H9 (cell line): ENCODE measurements around the gene CLPTM1L. TPM values are rescaled to one million over a fixed set of nuclear protein-coding genes. Genes with fewer than 3 reads are reported as not detected.
"Not testable (repeated sequence)": the region's sequence is repeated elsewhere in the genome, so short reads cannot be mapped to it uniquely, and the experiment has no call there.

Experiments used
- DNase-seq: peaks from one replicate; pipeline ENCODE4 v3.0.0-alpha.2; 2017
- H2AFZ ChIP-seq: one replicate; pipeline ENCODE4 v1.6.1; 2013; ENCODE audit warnings: mild to moderate bottlenecking, low read length, control low read depth, moderate library complexity
- H2AK5ac ChIP-seq: 2 replicates; pipeline ENCODE4 v1.6.1; 2013; ENCODE audit warnings: low read length, control low read depth, mixed read lengths; ENCODE audit not compliant: insufficient read length
- H2BK120ac ChIP-seq: one replicate; pipeline ENCODE4 v1.6.1; 2013; ENCODE audit warnings: low read depth, mild to moderate bottlenecking, low read length, control low read depth, inconsistent platforms; ENCODE audit not compliant: poor library complexity, severe bottlenecking
- H2BK12ac ChIP-seq: 2 replicates; pipeline ENCODE4 v1.6.1; 2013; ENCODE audit warnings: low read length, control low read depth, mixed read lengths, low read depth; ENCODE audit not compliant: insufficient read length
- H2BK15ac ChIP-seq: 2 replicates; pipeline ENCODE4 v1.6.1; 2013; ENCODE audit warnings: low read depth, low read length, control low read depth
- H2BK20ac ChIP-seq: one replicate; pipeline ENCODE4 v1.6.1; 2013; ENCODE audit warnings: low read depth, mild to moderate bottlenecking, low read length, control low read depth, inconsistent platforms; ENCODE audit not compliant: poor library complexity, severe bottlenecking
- H2BK5ac ChIP-seq: 2 replicates; pipeline ENCODE4 v1.6.1; 2013; ENCODE audit warnings: low read length, control low read depth, mixed read lengths; ENCODE audit not compliant: insufficient read length
- H3K14ac ChIP-seq: 2 replicates; pipeline ENCODE4 v1.6.1; 2013; ENCODE audit warnings: low read length, control low read depth; ENCODE audit not compliant: insufficient read depth
- H3K18ac ChIP-seq: 2 replicates; pipeline ENCODE4 v1.6.1; 2013; ENCODE audit warnings: low read depth, mild to moderate bottlenecking, mixed read lengths, low read length, control low read depth; ENCODE audit not compliant: insufficient read length
- H3K23ac ChIP-seq: 2 replicates; pipeline ENCODE4 v1.6.1; 2013; ENCODE audit warnings: low read length, control low read depth, mixed read lengths, low read depth; ENCODE audit not compliant: insufficient read length
- H3K23me2 ChIP-seq: 2 replicates; pipeline ENCODE4 v1.6.1; 2013; ENCODE audit warnings: low read depth, mild to moderate bottlenecking, mixed read lengths, low read length, control low read depth; ENCODE audit not compliant: insufficient read length, poor library complexity, severe bottlenecking
- H3K27ac ChIP-seq: 2 replicates; pipeline ENCODE4 v1.5.1; 2013; ENCODE audit warnings: low read length, control low read depth, mixed read lengths, low read depth; ENCODE audit not compliant: insufficient read length
- H3K27me3 ChIP-seq: 2 replicates; pipeline ENCODE4 v1.6.1; 2013; ENCODE audit warnings: low read length, control low read depth, inconsistent platforms; ENCODE audit not compliant: insufficient read depth
- H3K4ac ChIP-seq: 2 replicates; pipeline ENCODE4 v1.6.1; 2013; ENCODE audit warnings: low read depth, mild to moderate bottlenecking, control low read depth, inconsistent platforms, low read length, moderate library complexity
- H3K4me1 ChIP-seq: 2 replicates; pipeline ENCODE4 v1.6.1; 2013; ENCODE audit warnings: low read length, control low read depth, inconsistent platforms; ENCODE audit not compliant: insufficient read depth
- H3K4me2 ChIP-seq: 2 replicates; pipeline ENCODE4 v1.6.1; 2013; ENCODE audit warnings: low read length, control low read depth, mixed read lengths; ENCODE audit not compliant: insufficient read length, insufficient read depth
- H3K56ac ChIP-seq: 2 replicates; pipeline ENCODE4 v1.6.1; 2013; ENCODE audit warnings: low read depth, mild to moderate bottlenecking, mixed read lengths, low read length, control low read depth; ENCODE audit not compliant: insufficient read length
- H3K79me1 ChIP-seq: 2 replicates; pipeline ENCODE4 v1.6.1; 2013; ENCODE audit warnings: low read depth, mild to moderate bottlenecking, moderate library complexity, low read length, control low read depth, inconsistent platforms; ENCODE audit not compliant: insufficient read depth, poor library complexity, severe bottlenecking
- H3K79me2 ChIP-seq: 2 replicates; pipeline ENCODE4 v1.6.1; 2013; ENCODE audit warnings: low read length, control low read depth, inconsistent platforms; ENCODE audit not compliant: insufficient read depth
- H3K9ac ChIP-seq: 2 replicates; pipeline ENCODE4 v1.6.1; 2013; ENCODE audit warnings: low read length, control low read depth, mixed read lengths; ENCODE audit not compliant: insufficient read length; ENCODE audit errors: extremely low read depth
- H3K9me3 ChIP-seq: one replicate; pipeline ENCODE4 v1.6.1; 2013; ENCODE audit warnings: low read depth, low read length, inconsistent platforms; ENCODE audit not compliant: control insufficient read depth
- H3T11ph ChIP-seq: one replicate; pipeline ENCODE4 v1.6.1; 2013; ENCODE audit warnings: mild to moderate bottlenecking, low read length, control low read depth, inconsistent platforms
- H4K20me1 ChIP-seq: one replicate; pipeline ENCODE4 v1.6.1; 2013; ENCODE audit not compliant: control insufficient read depth, insufficient read length, insufficient read depth
- H4K5ac ChIP-seq: 2 replicates; pipeline ENCODE4 v1.6.1; 2013; ENCODE audit warnings: low read depth, mild to moderate bottlenecking, mixed read lengths, low read length, control low read depth; ENCODE audit not compliant: insufficient read length
- H4K8ac ChIP-seq: replicated peaks from 2 replicates; pipeline ENCODE4 v1.6.1; 2013; ENCODE audit warnings: low read length, control low read depth, mixed read lengths, low read depth; ENCODE audit not compliant: insufficient read length
- H4K91ac ChIP-seq: 2 replicates; pipeline ENCODE4 v1.6.1; 2013; ENCODE audit warnings: low read depth, mild to moderate bottlenecking, moderate library complexity, mixed read lengths, low read length, control low read depth; ENCODE audit not compliant: insufficient read length
- H3K27ac Mint-ChIP-seq, 3 experiments: 2 replicates in 2 of 3; 3 replicates in 1 of 3; pipeline ENCODE4 v1.8.0; 2020 to 2021; ENCODE audit warnings: mixed read lengths in 3 of 3, mild to moderate bottlenecking in 1 of 3, moderate library complexity in 1 of 3
- H3K27me3 Mint-ChIP-seq: 2 replicates; pipeline ENCODE4 v1.8.0; 2021; ENCODE audit warnings: low read depth, mild to moderate bottlenecking, moderate library complexity, mixed read lengths
- H3K36me3 Mint-ChIP-seq, 3 experiments: 2 replicates in 2 of 3; 3 replicates in 1 of 3; pipeline ENCODE4 v1.8.0; 2020 to 2021; ENCODE audit warnings: low read depth in 3 of 3, mixed read lengths in 3 of 3; ENCODE audit not compliant: insufficient read depth in 1 of 3
- H3K4me1 Mint-ChIP-seq, 2 experiments: 2 replicates each; pipeline ENCODE4 v1.8.0; 2020; ENCODE audit warnings: mixed read lengths in 2 of 2
- H3K4me3 Mint-ChIP-seq, 2 experiments: 2 replicates in 1 of 2; 3 replicates in 1 of 2; pipeline ENCODE4 v1.8.0; 2020 to 2021; ENCODE audit warnings: mild to moderate bottlenecking in 2 of 2, mixed read lengths in 2 of 2, moderate library complexity in 1 of 2
- H3K9me3 Mint-ChIP-seq, 2 experiments: 2 replicates in 1 of 2; 3 replicates in 1 of 2; pipeline ENCODE4 v1.8.0; 2020; ENCODE audit warnings: mild to moderate bottlenecking in 2 of 2, mixed read lengths in 2 of 2, moderate library complexity in 1 of 2
- CTCF ChIP-seq: fragments of 200-600 bp; sonication (generic); conservative IDR thresholded peaks from 3 replicates; pipeline ENCODE4 v1.8.0; 2021; ENCODE audit warnings: antibody characterized with exemption, mild to moderate bottlenecking
- WGBS: extraction: QIAGEN DNeasy Blood & Tissue Kit; methylation state at CpG from one replicate; pipeline ENCODE4 v1.1.7; 2013; ENCODE audit warnings: missing lambda C conversion rate, low lambda C conversion rate, mixed read lengths; ENCODE audit not compliant: insufficient read length; ENCODE audit errors: extremely low coverage; 5-methylcytosine and 5-hydroxymethylcytosine counted together
- total RNA-seq: library from RNA; stranded (reverse); gene quantifications from 2 replicates; pipeline ENCODE4 v1.2.1, GENCODE V29; 2021

The CLPTM1L gene
- total RNA-seq, 1 experiment from 2014 or later, result 108 TPM

GRCh38 chr5:1276930-1277329, 68.0 kb downstream of the CLPTM1L start:
- H3K18ac ChIP-seq, result no peak overlapping the region
- no peak overlapping the region for H2BK20ac ChIP-seq
- no peaks in the 10 kb centered on the region for H3K23me2 ChIP-seq
- peaks cover 4% of the 10 kb centered on the region for H4K20me1 ChIP-seq
- no peak overlapping the region for H2BK12ac ChIP-seq
- H3K4ac ChIP-seq, result no peak overlapping the region
- H3K27me3 ChIP-seq, result no peaks in the 10 kb centered on the region
- H4K8ac ChIP-seq, result no peak overlapping the region
- H2BK15ac ChIP-seq, result no peak overlapping the region
- no peak overlapping the region for H3K4me2 ChIP-seq
- no peak overlapping the region for H2AFZ ChIP-seq
- TF ChIP-seq CTCF, result no peak
- no peaks in the 10 kb centered on the region for H3K4me1 ChIP-seq
- H3K9me3 Mint-ChIP-seq, result no peaks in the 10 kb centered on the region; a peak in 1 of 5 replicates
- no peak overlapping the region for H3K9ac ChIP-seq
- DNase-seq, result no peak
- no peak overlapping the region for H3K27ac Mint-ChIP-seq
- H3K14ac ChIP-seq, result no peak overlapping the region
- H3K27me3 Mint-ChIP-seq, result no peaks in the 10 kb centered on the region
- no peak overlapping the region for H3K4me3 Mint-ChIP-seq
- H3K4me1 Mint-ChIP-seq, result no peaks in the 10 kb centered on the region
- no peak overlapping the region for H4K91ac ChIP-seq
- no peak overlapping the region for H2AK5ac ChIP-seq
- no peak overlapping the region for H3K23ac ChIP-seq
- no peak overlapping the region for H3T11ph ChIP-seq
- no peaks in the 10 kb centered on the region for H3K9me3 ChIP-seq
- no peak overlapping the region for H2BK5ac ChIP-seq
- H3K27ac ChIP-seq, result no peak overlapping the region
- no peak overlapping the region for H4K5ac ChIP-seq
- peaks cover 2% of the 10 kb centered on the region; the same call in 1 of the 2 replicates for H3K79me2 ChIP-seq
- peaks cover 18 to 21% (median 20%) of the 10 kb centered on the region in 3 experiments for H3K36me3 Mint-ChIP-seq
- no CpG with 5 or more reads among the region's 20 CpGs for WGBS
- no peak overlapping the region for H3K56ac ChIP-seq
- no peaks in the 10 kb centered on the region for H3K79me1 ChIP-seq
- no peak overlapping the region for H2BK120ac ChIP-seq

DNA sequence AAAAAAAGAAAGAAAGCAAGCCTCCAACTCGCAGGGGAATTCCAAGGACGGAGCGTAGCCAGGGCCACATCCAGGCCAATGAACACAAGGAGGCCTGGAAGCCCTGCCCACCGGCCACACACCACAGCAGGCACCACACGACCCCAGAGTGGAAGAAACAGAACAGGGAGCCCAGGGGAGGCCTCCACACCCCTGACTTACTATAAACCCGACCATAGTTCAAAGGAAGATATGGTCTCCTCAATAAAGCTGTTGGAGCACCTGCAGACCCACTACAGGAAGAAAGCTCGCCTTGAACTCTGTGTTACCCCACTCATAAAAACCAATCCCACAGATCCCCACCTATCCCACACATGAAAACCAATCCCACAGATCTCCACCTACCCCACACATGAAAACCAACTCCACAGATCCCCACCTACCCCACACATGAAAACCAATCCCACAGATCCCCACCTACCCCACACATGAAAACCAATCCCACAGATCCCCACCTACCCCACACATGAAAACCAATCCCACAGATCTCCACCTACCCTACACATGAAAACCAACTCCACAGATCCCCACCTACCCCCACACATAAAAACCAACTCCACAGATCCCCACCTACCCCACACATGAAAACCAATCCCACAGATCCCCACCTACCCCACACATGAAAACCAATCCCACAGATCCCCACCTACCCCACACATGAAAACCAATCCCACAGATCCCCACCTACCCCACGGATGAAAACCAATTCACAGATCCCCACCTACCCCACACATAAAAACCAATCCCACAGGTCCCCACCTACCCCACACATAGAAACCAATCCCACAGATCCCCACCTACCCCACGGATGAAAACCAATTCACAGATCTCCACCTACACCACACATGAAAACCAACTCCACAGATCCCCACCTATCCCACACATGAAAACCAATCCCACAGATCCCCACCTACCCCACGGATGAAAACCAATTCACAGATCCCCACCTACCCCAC, 69.2 kb downstream of the CLPTM1L start:
- not testable (repeated sequence) for H3T11ph ChIP-seq, H4K8ac ChIP-seq, H3K9me3 ChIP-seq, H3K23ac ChIP-seq, H3K9me3 Mint-ChIP-seq, DNase-seq, H3K18ac ChIP-seq, H4K91ac ChIP-seq, H3K4me3 Mint-ChIP-seq, H3K56ac ChIP-seq, H3K27ac Mint-ChIP-seq, H3K79me2 ChIP-seq, H3K14ac ChIP-seq, H2BK5ac ChIP-seq, H2AFZ ChIP-seq, H3K4me1 Mint-ChIP-seq, H3K27ac ChIP-seq, H3K79me1 ChIP-seq, H4K20me1 ChIP-seq, H4K5ac ChIP-seq, H2BK15ac ChIP-seq, H3K4ac ChIP-seq, H2BK120ac ChIP-seq, H3K9ac ChIP-seq, H3K23me2 ChIP-seq, H3K27me3 Mint-ChIP-seq, H3K27me3 ChIP-seq, H2AK5ac ChIP-seq, H3K4me2 ChIP-seq, H2BK20ac ChIP-seq, H3K4me1 ChIP-seq, H2BK12ac ChIP-seq
- H3K36me3 Mint-ChIP-seq, result peaks cover 21 to 26% (median 23%) of the 10 kb centered on the region in 3 experiments; a peak in 6 of 7 replicates
- no CpG with 5 or more reads among the region's 10 CpGs for WGBS
